SK-N-SH (cell line): Measurements from ENCODE around the gene DNAJC4. TPM values are rescaled to one million over a fixed set of nuclear protein-coding genes. Genes with fewer than 3 reads are reported as not detected.

Experiments used
- CTCF ChIA-PET: fragments of 300-600, 350-600 bp; formaldehyde crosslinking; extraction: SDS; loops from one replicate; lab custom pipeline; 2021; lab: Yijun Ruan, JAX
- POLR2A ChIA-PET: fragments of 350-600 bp; sonication (Branson Sonifier 250); formaldehyde crosslinking; extraction: SDS; loops from one replicate; lab custom pipeline; 2020; ENCODE audit warnings: antibody characterized with exemption, inconsistent platforms; lab: Yijun Ruan, JAX
- DNase-seq: peaks from one replicate; pipeline ENCODE4 v3.0.0; 2012
- H2AFZ ChIP-seq: fragments of 200-600 bp; sonication (generic); 2 replicates; pipeline ENCODE4 v1.8.1; 2016; ENCODE audit warnings: antibody characterized with exemption, mild to moderate bottlenecking, low read depth
- H3F3A ChIP-seq: fragments of 200-600 bp; sonication (generic); replicated peaks from 2 replicates; pipeline ENCODE3; 2016; ENCODE audit warnings: antibody characterized with exemption, mild to moderate bottlenecking; ENCODE audit not compliant: insufficient read depth
- H3K27ac ChIP-seq, 2 experiments: fragments of 200-500 bp in 1 of 2; fragments of 200-600 bp in 1 of 2; sonication (Bioruptor generic) in 1 of 2; sonication (generic), shearing (Covaris generic) in 1 of 2; 2 replicates each; pipeline versions ENCODE4 v1.5.1 to v1.6.1; 2014 to 2016; ENCODE audit warnings: low read depth in 2 of 2, inconsistent platforms in 1 of 2, low read length in 1 of 2, mild to moderate bottlenecking in 1 of 2, mixed read lengths in 1 of 2
- H3K27me3 ChIP-seq: fragments of 200-600 bp; sonication (generic), shearing (Covaris generic); 2 replicates; pipeline ENCODE4 v1.6.1; 2016; ENCODE audit warnings: mixed run types; ENCODE audit not compliant: insufficient read depth
- H3K36me3 ChIP-seq, 2 experiments: fragments of 200-500 bp in 1 of 2; fragments of 200-600 bp in 1 of 2; sonication (Bioruptor generic) in 1 of 2; sonication (generic) in 1 of 2; replicated peaks in 1 of 2; 2 replicates each; pipeline versions ENCODE3 to v1.5.1; 2014 to 2016; ENCODE audit warnings: low read length in 1 of 2, mild to moderate bottlenecking in 1 of 2; ENCODE audit not compliant: insufficient read depth in 2 of 2, control insufficient read depth in 1 of 2
- H3K4me1 ChIP-seq, 2 experiments: fragments of 200-500 bp in 1 of 2; fragments of 200-600 bp in 1 of 2; sonication (Bioruptor generic) in 1 of 2; sonication (generic), shearing (Covaris generic) in 1 of 2; 2 replicates each; pipeline versions ENCODE4 v1.5.1 to v1.6.1; 2014 to 2016; ENCODE audit warnings: low read depth in 1 of 2, low read length in 1 of 2, mixed run types in 1 of 2; ENCODE audit not compliant: insufficient read depth in 2 of 2, control insufficient read depth in 1 of 2
- H3K4me2 ChIP-seq: fragments of 200-600 bp; sonication (generic), shearing (Covaris generic); 2 replicates; pipeline ENCODE4 v1.6.1; 2017; ENCODE audit warnings: mixed run types
- H3K4me3 ChIP-seq, 2 experiments: fragments of 200-500 bp in 1 of 2; fragments of 200-600 bp in 1 of 2; sonication (Bioruptor generic) in 1 of 2; sonication (generic), shearing (Covaris generic) in 1 of 2; 2 replicates each; pipeline versions ENCODE4 v1.5.1 to v1.8.1; 2014 to 2016; ENCODE audit warnings: low read depth in 2 of 2, inconsistent platforms in 1 of 2, low read length in 1 of 2, mild to moderate bottlenecking in 1 of 2, mixed read lengths in 1 of 2, moderate library complexity in 1 of 2
- H3K79me2 ChIP-seq: fragments of 200-600 bp; sonication (generic); 2 replicates; pipeline ENCODE4 v1.8.1; 2017; ENCODE audit warnings: mild to moderate bottlenecking; ENCODE audit not compliant: insufficient read depth
- H3K9ac ChIP-seq: fragments of 200-600 bp; sonication (generic); 2 replicates; pipeline ENCODE4 v1.6.1; 2017; ENCODE audit warnings: mixed run types
- H3K9me2 ChIP-seq: fragments of 200-600 bp; sonication (generic); 2 replicates; pipeline ENCODE4 v1.6.1; 2017; ENCODE audit warnings: mixed run types
- H3K9me3 ChIP-seq: fragments of 200-600 bp; sonication (generic); 2 replicates; pipeline ENCODE4 v1.6.1; 2017; ENCODE audit warnings: mixed run types, mild to moderate bottlenecking, moderate library complexity
- H4K20me1 ChIP-seq: fragments of 200-600 bp; sonication (generic); 2 replicates; pipeline ENCODE4 v1.6.1; 2017; ENCODE audit warnings: mild to moderate bottlenecking, mixed run types; ENCODE audit not compliant: insufficient read depth
- CHD2 ChIP-seq: fragments of 150-350 bp; IDR thresholded peaks from 2 replicates; pipeline ENCODE4 v1.6.1; 2018; ENCODE audit warnings: low read length; ENCODE audit not compliant: partially characterized antibody
- ELF1 ChIP-seq: IDR thresholded peaks from 2 replicates; pipeline ENCODE4 v1.4.0; 2012
- EP300 ChIP-seq, 2 experiments: IDR thresholded peaks; 2 replicates each; pipeline versions ENCODE4 v1.4.0 to v1.6.1; 2012; ENCODE audit warnings: borderline replicate concordance in 1 of 2, low read depth in 1 of 2, low read length in 1 of 2
- FOSL2 ChIP-seq: IDR thresholded peaks from 2 replicates; pipeline ENCODE4 v1.4.0; 2012; ENCODE audit warnings: low read depth, mild to moderate bottlenecking, moderate library complexity, borderline replicate concordance
- FOXM1 ChIP-seq: IDR thresholded peaks from 2 replicates; pipeline ENCODE4 v1.4.0; 2012; ENCODE audit warnings: low read depth, mild to moderate bottlenecking
- GABPA ChIP-seq: IDR thresholded peaks from 2 replicates; pipeline ENCODE4 v1.4.0; 2012; ENCODE audit warnings: low read depth, mild to moderate bottlenecking
- JUND ChIP-seq: IDR thresholded peaks from 2 replicates; pipeline ENCODE4 v1.4.0; 2012
- MEF2A ChIP-seq: IDR thresholded peaks from 2 replicates; pipeline ENCODE4 v1.4.0; 2012; ENCODE audit warnings: low read depth, borderline replicate concordance
- NRF1 ChIP-seq: IDR thresholded peaks from 2 replicates; pipeline ENCODE4 v1.6.1; 2012; ENCODE audit warnings: low read depth, mild to moderate bottlenecking, low read length
- RAD21 ChIP-seq: IDR thresholded peaks from 2 replicates; pipeline ENCODE4 v1.6.1; 2012; ENCODE audit warnings: mild to moderate bottlenecking, low read length
- RXRA ChIP-seq: IDR thresholded peaks from 2 replicates; pipeline ENCODE4 v1.4.0; 2012; ENCODE audit warnings: low read depth, mild to moderate bottlenecking, borderline replicate concordance
- SMC3 ChIP-seq: IDR thresholded peaks from 2 replicates; pipeline ENCODE4 v1.6.1; 2012; ENCODE audit warnings: low read depth, low read length, improper control_type of control experiment
- TCF12 ChIP-seq: IDR thresholded peaks from 2 replicates; pipeline ENCODE4 v1.4.0; 2012
- TEAD4 ChIP-seq: IDR thresholded peaks from 2 replicates; pipeline ENCODE4 v1.4.0; 2012; ENCODE audit warnings: mild to moderate bottlenecking, borderline replicate concordance; ENCODE audit not compliant: insufficient read depth
- YY1 ChIP-seq: IDR thresholded peaks from 2 replicates; pipeline ENCODE4 v1.4.0; 2012; ENCODE audit warnings: low read depth, mild to moderate bottlenecking
- WGBS: methylation state at CpG from one replicate; pipeline ENCODE4 v1.1.6; 2017; ENCODE audit warnings: low lambda C conversion rate; 5-methylcytosine and 5-hydroxymethylcytosine counted together
- polyA plus RNA-seq, 3 experiments: library from polyadenylated mRNA; depleted of rRNA; stranded (reverse); fragments of >200 nt; gene quantifications; 2 replicates each; pipeline ENCODE4 v1.2.3, GENCODE V29; 2012
- TF ChIP-seq, protein P1 (sequence below): IDR thresholded peaks from 2 replicates; pipeline ENCODE4; 2012
- TF ChIP-seq, protein P2 (sequence below): fragments of 200-600 bp; sonication (generic); IDR thresholded peaks from 2 replicates; pipeline ENCODE4 v1.6.1; 2017; ENCODE audit warnings: antibody characterized with exemption, mild to moderate bottlenecking, moderate library complexity
- TF ChIP-seq, protein P3 (sequence below): IDR thresholded peaks from 2 replicates; pipeline ENCODE4 v1.4.0; 2012; ENCODE audit warnings: low read depth, borderline replicate concordance
- TF ChIP-seq, protein P4 (sequence below): IDR thresholded peaks from 2 replicates; pipeline ENCODE4 v1.4.0; 2012; ENCODE audit warnings: low read depth

DNAJC4 gene
- polyA plus RNA-seq, 1 of the 3 experiments (the other 2 are of a cell fraction), result 52.1 TPM

DNA sequence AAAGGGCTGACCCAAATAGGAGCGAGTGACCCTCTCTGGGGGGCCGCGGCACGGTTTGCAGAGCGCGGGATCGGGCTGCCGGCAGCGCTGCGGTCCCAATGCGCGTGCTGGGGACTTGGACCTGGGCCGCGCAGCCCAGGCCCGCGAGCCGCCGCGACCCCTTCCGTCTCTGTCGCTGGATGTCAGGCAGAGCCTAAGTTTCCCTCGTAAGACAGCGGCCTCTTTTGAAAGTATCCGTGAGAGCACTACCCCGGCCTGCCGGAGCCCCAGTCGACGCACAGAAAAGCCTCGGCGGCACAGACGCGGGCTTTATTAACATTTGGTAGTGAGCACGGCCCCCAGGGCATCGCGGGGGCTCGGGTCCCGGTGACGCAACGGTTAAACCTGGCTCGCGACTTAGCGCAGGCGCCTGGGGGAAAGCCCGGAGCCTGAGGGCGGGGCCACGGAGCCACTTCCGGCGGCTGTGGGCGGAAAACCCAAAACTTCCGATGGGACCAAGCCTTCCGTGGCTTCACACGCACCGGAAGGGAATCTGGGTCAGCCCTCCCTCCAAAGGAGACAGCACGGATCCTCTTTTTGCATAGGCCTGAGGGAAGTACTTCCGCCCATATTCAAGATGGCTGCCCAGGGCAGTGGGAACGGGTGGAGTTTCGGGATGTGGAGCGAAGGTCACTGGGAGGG, 39.3 kb downstream of the DNAJC4 start:
- TF ChIP-seq ELF1, result peak; percentile 100
- TF ChIP-seq, protein P1, sequence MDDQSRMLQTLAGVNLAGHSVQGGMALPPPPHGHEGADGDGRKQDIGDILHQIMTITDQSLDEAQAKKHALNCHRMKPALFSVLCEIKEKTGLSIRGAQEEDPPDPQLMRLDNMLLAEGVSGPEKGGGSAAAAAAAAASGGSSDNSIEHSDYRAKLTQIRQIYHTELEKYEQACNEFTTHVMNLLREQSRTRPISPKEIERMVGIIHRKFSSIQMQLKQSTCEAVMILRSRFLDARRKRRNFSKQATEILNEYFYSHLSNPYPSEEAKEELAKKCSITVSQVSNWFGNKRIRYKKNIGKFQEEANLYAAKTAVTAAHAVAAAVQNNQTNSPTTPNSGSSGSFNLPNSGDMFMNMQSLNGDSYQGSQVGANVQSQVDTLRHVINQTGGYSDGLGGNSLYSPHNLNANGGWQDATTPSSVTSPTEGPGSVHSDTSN, result peak; percentile 46; the same call in 1 of the 2 replicates
- no peak; a peak in 1 of 4 replicates for TF ChIP-seq EP300 (IDR thresholded peaks at IDR 0.05; ENCODE audit: borderline replicate concordance in 1 of 2, low read depth in 1 of 2, low read length in 1 of 2)
- TF ChIP-seq, protein P2, sequence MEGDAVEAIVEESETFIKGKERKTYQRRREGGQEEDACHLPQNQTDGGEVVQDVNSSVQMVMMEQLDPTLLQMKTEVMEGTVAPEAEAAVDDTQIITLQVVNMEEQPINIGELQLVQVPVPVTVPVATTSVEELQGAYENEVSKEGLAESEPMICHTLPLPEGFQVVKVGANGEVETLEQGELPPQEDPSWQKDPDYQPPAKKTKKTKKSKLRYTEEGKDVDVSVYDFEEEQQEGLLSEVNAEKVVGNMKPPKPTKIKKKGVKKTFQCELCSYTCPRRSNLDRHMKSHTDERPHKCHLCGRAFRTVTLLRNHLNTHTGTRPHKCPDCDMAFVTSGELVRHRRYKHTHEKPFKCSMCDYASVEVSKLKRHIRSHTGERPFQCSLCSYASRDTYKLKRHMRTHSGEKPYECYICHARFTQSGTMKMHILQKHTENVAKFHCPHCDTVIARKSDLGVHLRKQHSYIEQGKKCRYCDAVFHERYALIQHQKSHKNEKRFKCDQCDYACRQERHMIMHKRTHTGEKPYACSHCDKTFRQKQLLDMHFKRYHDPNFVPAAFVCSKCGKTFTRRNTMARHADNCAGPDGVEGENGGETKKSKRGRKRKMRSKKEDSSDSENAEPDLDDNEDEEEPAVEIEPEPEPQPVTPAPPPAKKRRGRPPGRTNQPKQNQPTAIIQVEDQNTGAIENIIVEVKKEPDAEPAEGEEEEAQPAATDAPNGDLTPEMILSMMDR, result 0 out of 2 replicates have a peak, but pooled peaks have one; percentile 14
- no peak for TF ChIP-seq SMC3
- peak; percentile 98 for TF ChIP-seq GABPA
- 0 out of 2 replicates have a peak, but pooled peaks have one; percentile 34 for TF ChIP-seq FOSL2
- no peak for TF ChIP-seq FOXM1
- TF ChIP-seq NRF1, result peak; percentile 76
- TF ChIP-seq, protein P3, sequence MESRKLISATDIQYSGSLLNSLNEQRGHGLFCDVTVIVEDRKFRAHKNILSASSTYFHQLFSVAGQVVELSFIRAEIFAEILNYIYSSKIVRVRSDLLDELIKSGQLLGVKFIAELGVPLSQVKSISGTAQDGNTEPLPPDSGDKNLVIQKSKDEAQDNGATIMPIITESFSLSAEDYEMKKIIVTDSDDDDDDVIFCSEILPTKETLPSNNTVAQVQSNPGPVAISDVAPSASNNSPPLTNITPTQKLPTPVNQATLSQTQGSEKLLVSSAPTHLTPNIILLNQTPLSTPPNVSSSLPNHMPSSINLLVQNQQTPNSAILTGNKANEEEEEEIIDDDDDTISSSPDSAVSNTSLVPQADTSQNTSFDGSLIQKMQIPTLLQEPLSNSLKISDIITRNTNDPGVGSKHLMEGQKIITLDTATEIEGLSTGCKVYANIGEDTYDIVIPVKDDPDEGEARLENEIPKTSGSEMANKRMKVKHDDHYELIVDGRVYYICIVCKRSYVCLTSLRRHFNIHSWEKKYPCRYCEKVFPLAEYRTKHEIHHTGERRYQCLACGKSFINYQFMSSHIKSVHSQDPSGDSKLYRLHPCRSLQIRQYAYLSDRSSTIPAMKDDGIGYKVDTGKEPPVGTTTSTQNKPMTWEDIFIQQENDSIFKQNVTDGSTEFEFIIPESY, result peak; percentile 41; the same call in 1 of the 2 replicates
- TF ChIP-seq YY1, result peak; percentile 99
- TF ChIP-seq TCF12, result peak; percentile 54
- TF ChIP-seq JUND, result peak; percentile 47; the same call in 1 of the 2 replicates
- 0 out of 2 replicates have a peak, but pooled peaks have one; percentile 19 for TF ChIP-seq TEAD4
- TF ChIP-seq, protein P4, sequence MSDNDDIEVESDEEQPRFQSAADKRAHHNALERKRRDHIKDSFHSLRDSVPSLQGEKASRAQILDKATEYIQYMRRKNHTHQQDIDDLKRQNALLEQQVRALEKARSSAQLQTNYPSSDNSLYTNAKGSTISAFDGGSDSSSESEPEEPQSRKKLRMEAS, result peak; percentile 34; the same call in 1 of the 2 replicates
- TF ChIP-seq MEF2A, result no peak
- TF ChIP-seq RAD21, result peak; percentile 44
- 0 out of 2 replicates have a peak, but pooled peaks have one; percentile 33 for TF ChIP-seq RXRA
- TF ChIP-seq CHD2, result peak; percentile 96
- Histone ChIP-seq H3K9me2 (no peaks in the 10 kb centered on the region), H3K4me3 (peak overlapping the region; percentile 60 to 76), H2AFZ (peak overlapping the region; percentile 83; the same call in 1 of the 2 replicates), H3K4me2 (peak overlapping the region; percentile 96), H3K27ac (peak overlapping the region; percentile 97 to 99), H3K27me3 (no peaks in the 10 kb centered on the region), H3K4me1 (peaks cover 12 to 41% of the 10 kb centered on the region in 2 experiments; a peak in 2 of 4 replicates), H3K36me3 (peaks cover 7 to 20% of the 10 kb centered on the region in 2 experiments), H3K79me2 (peaks cover 19% of the 10 kb centered on the region), H3K9ac (peak overlapping the region; percentile 84), H3K9me3 (no peaks in the 10 kb centered on the region), H3F3A (peaks cover 40% of the 10 kb centered on the region), H4K20me1 (no peaks in the 10 kb centered on the region)
- POLR2A ChIA-PET, result interaction anchor here (1.0 to 6.5 kb wide), 9 partner anchors 15 to 84 kb away, joined by 3 to 112 read pairs (median 9); partner anchors contain the start of genes BAD, ESRRA, FKBP2 and GPR137
- peak; percentile 86 for DNase-seq
- CTCF ChIA-PET, result interaction anchor here (0.7 to 6.9 kb wide), 15 partner anchors 11 to 90 kb away, joined by 3 to 89 read pairs (median 10); partner anchors contain the start of genes BAD, ESRRA, FERMT3 and KCNK4
- WGBS, result 1% methylated on average over 22 of the region's 58 CpGs
